Upper lobe of left lung (tissue), 4 donors: ENCODE data around the gene STAT4.

Experiments
- CTCF ChIP-seq, 6 experiments: fragments of 450-650 bp in 4 of 6; fragments of 200-600 bp in 2 of 6; sonication (generic) in 2 of 6; IDR thresholded peaks; one replicate each; pipeline ENCODE4 v1.5.1; 2016 to 2019; ENCODE audit warnings: antibody characterized with exemption in 6 of 6
- POLR2A ChIP-seq, 4 donors: fragments of 450-650 bp; IDR thresholded peaks; one replicate each; pipeline ENCODE4 v1.5.1; 2016 to 2017; ENCODE audit warnings: antibody characterized with exemption in 4 of 4, mild to moderate bottlenecking in 2 of 4
- POLR2AphosphoS5 ChIP-seq, 2 donors: sonication (generic); formaldehyde crosslinking; IDR thresholded peaks; one replicate each; pipeline ENCODE4 v1.5.1; 2017; ENCODE audit warnings: antibody characterized with exemption in 2 of 2

DNA sequence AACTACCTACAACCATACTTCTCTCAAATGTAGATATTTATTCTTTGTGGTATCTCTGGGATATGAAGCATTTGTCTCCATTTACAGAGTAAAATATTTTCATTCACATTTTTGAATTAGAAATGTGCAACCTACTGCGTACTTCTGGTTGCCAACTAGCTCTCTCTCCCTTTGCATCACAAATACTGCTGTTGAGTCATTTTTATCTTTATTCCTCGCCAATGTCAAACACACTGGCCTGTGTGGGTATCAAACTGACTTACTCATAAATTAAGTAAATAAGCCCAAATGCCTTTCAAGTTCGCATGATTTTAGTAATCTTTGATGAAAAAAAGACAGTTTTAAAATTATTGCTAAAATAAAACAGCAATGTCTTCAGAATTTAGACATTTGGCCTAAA, 67.3 kb downstream of the STAT4 start:
- no peak for TF ChIP-seq CTCF (IDR thresholded peaks at IDR 0.05)
- no peak for TF ChIP-seq POLR2AphosphoS5 (IDR thresholded peaks at IDR 0.05)
- TF ChIP-seq POLR2A (IDR thresholded peaks at IDR 0.05): no peak
